Activated T-helper 1 cell treated with anti-CD3 and anti-CD28 coated beads, Interleukin-12 subunit alpha, Interleukin-12 subunit beta, Interleukin-2, Interleukin-4 antibody, amounts not matched to agents 30 ng/mL and 10 ng/mL and 1 ng/mL, durations not matched to agents 14 hours and 24 hours and 36 hours (primary cell): ENCODE results near the gene LRRC10B. TPM values are rescaled to one million over a fixed set of nuclear protein-coding genes. Genes with fewer than 3 reads are reported as not detected.
A peak's percentile ranks its signal among the peaks of the same experiment; 100 is the strongest.

Source experiments
- DNase-seq: peaks from one replicate; pipeline ENCODE4 v3.0.0; 2021; ENCODE audit warnings: low spot score
- H3K27ac Mint-ChIP-seq: one replicate; pipeline ENCODE4 v1.8.0; 2021; ENCODE audit warnings: mild to moderate bottlenecking, mixed read lengths
- H3K27me3 Mint-ChIP-seq: one replicate; pipeline ENCODE4 v1.8.0; 2022; ENCODE audit warnings: mild to moderate bottlenecking, moderate library complexity, mixed read lengths; ENCODE audit not compliant: insufficient read depth
- H3K36me3 Mint-ChIP-seq: one replicate; pipeline ENCODE4 v1.8.0; 2021; ENCODE audit warnings: low read depth, mixed read lengths
- H3K4me1 Mint-ChIP-seq: one replicate; pipeline ENCODE4 v1.8.0; 2021; ENCODE audit warnings: low read depth, mixed read lengths
- H3K4me3 Mint-ChIP-seq: one replicate; pipeline ENCODE4 v1.8.0; 2021; ENCODE audit warnings: mild to moderate bottlenecking, moderate library complexity, mixed read lengths
- H3K9me3 Mint-ChIP-seq: one replicate; pipeline ENCODE4 v1.8.0; 2021; ENCODE audit warnings: mixed read lengths
- intact Hi-C: fragments of 100-400 bp; cut with micrococcal nuclease; formaldehyde crosslinking; loops from one replicate; pipeline ENCODE4 v1.15.1; 2024
- total RNA-seq: library from RNA; stranded (reverse); gene quantifications from 2 replicates; pipeline ENCODE4 v1.2.3, GENCODE V29; 2022

LRRC10B gene
- total RNA-seq, 1 donor from 2014 or later, result not detected

DNA sequence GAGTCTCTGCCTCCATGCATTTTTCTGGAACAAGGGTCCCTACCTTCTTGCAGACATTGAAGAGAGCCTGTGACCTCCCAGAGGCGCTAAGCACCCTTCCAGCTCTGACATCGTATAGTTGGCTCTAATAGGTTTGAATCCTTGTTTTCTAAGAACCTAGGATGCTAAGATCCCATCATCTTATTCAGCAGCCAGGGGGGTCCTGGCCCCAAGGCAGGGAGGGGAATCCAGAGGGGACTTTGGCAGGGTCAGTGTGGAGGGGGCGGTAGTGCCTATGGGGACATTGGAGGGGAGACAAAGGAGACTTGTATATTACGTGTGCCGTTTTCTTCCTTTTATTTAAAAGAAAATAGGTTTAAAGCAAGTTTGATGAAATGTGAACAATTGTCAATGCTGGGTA lies 3.4 kb upstream of the LRRC10B start:
- no peak overlapping the region for H3K27ac Mint-ChIP-seq
- no peaks in the 10 kb centered on the region for H3K36me3 Mint-ChIP-seq
- peaks cover 6% of the 10 kb centered on the region for H3K4me1 Mint-ChIP-seq
- DNase-seq, result no peak
- H3K4me3 Mint-ChIP-seq, result no peak overlapping the region
- H3K9me3 Mint-ChIP-seq, result no peaks in the 10 kb centered on the region
- intact Hi-C loops, result loop anchor here (5.0 kb wide), 1 partner anchor 312 kb away; the partner anchor contains the start of gene FADS1
- H3K27me3 Mint-ChIP-seq, result peaks cover 28% of the 10 kb centered on the region

DNA sequence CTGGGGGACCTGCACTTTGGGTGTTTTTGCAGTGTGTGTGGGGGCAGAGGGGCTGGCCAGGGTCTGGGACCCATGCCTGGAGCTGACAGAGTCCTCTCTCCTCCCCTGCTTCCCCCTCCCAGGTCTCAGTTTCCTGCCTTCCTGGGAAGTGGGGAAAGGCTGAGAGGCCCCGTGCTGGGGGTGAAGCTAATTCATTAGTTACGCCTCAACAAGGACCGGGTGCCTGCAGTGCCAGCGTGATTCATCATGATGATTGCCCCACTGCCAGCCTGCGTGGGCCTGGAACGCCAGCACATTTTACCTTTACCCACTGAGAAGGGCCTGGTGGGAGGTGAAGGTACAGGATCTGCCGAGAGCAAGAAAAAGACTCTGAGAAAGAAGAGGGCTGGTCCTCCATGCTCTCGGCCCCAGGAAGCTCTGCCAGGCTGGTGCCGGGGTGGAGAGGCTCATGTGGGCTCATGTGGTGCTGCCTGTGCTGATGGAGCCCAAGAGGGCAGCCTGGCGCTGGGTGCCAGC lies 2.9 kb upstream of the LRRC10B start:
- peaks cover 6% of the 10 kb centered on the region for H3K4me1 Mint-ChIP-seq
- no peaks in the 10 kb centered on the region for H3K36me3 Mint-ChIP-seq
- intact Hi-C loops, result loop anchor here (5.0 kb wide), 1 partner anchor 312 kb away; the partner anchor contains the start of gene FADS1
- H3K27me3 Mint-ChIP-seq, result peaks cover 32% of the 10 kb centered on the region
- DNase-seq, result no peak
- no peaks in the 10 kb centered on the region for H3K9me3 Mint-ChIP-seq
- H3K4me3 Mint-ChIP-seq, result no peak overlapping the region
- H3K27ac Mint-ChIP-seq, result no peak overlapping the region

DNA sequence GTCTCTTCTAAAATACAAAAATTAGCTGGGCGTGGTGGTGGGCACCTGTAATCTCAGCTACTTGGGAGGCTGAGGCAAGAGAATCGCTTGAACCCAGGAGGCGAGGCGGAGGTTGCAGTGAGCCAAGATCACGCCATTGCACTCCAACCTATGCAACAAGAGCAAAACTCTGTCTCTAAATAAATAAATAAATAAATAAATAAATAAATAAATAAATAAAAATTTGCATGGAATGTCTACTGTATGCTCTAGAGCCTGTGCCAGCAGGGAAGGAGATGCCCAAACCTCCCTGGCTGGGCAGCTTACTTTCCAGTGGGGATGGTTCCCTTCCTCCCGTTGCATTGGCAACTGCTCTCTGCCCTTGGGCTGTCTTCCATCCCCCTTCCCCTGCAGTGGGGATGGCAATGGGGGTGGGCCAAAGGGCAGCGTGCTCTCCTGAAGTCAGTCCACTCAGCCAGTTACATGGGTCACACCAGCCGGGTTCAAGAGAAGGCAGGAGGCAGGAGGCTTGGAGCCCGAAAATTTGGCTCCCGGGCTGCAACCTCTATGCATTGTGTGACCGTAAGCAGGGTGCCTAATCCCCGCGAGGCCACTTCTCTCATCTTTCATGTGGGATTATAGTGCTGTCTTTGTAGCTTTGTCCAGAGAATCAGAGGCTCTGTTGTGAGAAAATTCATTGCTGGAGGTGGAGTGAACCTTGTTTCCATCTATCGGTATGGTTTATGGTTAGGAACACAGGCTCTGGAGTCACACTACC lies 1.4 kb upstream of the LRRC10B start:
- H3K4me1 Mint-ChIP-seq, result peaks cover 6% of the 10 kb centered on the region
- intact Hi-C loops, result loop anchor here (5.0 kb wide), 1 partner anchor 310 kb away; the partner anchor contains the start of gene FADS1
- no peaks in the 10 kb centered on the region for H3K9me3 Mint-ChIP-seq
- H3K36me3 Mint-ChIP-seq, result no peaks in the 10 kb centered on the region
- H3K4me3 Mint-ChIP-seq, result no peak overlapping the region
- peaks cover 40% of the 10 kb centered on the region for H3K27me3 Mint-ChIP-seq
- no peak for DNase-seq
- H3K27ac Mint-ChIP-seq, result no peak overlapping the region

DNA sequence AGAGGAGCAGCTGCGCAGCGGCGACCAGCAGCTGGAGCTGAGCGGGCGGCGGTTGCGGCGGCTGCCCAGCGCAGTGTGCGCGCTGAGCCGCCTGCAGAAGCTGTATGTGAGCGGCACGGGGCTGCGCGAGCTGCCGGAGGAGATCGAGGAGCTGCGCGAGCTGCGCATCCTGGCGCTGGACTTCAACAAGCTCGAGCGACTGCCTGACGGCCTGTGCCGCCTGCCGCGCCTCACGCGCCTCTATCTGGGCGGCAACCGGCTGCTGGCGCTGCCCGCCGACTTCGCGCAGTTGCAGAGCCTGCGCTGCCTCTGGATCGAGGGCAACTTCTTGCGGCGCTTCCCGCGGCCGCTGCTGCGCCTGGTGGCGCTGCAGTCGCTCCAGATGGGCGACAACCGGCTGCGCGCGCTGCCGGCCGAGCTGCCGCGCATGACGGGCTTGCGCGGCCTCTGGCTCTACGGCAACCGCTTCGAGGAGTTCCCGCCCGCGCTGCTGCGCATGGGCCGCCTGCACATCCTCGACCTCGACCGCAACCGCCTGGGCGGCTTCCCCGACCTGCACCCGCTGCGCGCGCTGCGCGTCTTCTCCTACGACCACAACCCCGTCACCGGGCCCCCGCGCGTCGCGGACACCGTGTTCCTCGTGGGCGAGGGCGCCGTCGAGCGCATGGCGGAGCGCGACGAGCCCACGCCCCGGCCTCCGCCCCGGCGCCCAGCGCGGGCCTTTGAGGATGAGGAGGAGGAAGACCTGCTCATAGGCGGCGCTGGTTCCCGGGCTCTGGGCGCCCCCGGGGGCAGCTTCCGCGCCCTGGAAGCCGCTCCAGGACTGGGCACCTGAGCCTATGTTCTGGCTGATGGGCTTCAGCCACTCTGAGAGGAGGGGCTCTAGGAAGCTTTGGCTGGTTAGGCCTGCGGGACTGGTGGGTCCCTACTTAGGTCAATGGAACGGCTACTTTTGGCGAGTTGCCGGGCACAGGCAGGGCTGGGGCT lies 787 bp downstream of the LRRC10B start:
- peak overlapping the region; percentile 19 for H3K4me3 Mint-ChIP-seq
- H3K27me3 Mint-ChIP-seq, result peaks cover 41% of the 10 kb centered on the region
- intact Hi-C loops, result loop anchor here (2.0 to 10.0 kb wide), 3 partner anchors 63 to 308 kb away; partner anchors contain the start of genes DDB1, FADS1 and TKFC
- no peak overlapping the region for H3K27ac Mint-ChIP-seq
- H3K4me1 Mint-ChIP-seq, result peaks cover 6% of the 10 kb centered on the region
- H3K36me3 Mint-ChIP-seq, result no peaks in the 10 kb centered on the region
- no peaks in the 10 kb centered on the region for H3K9me3 Mint-ChIP-seq
- DNase-seq, result peak; percentile 70

DNA sequence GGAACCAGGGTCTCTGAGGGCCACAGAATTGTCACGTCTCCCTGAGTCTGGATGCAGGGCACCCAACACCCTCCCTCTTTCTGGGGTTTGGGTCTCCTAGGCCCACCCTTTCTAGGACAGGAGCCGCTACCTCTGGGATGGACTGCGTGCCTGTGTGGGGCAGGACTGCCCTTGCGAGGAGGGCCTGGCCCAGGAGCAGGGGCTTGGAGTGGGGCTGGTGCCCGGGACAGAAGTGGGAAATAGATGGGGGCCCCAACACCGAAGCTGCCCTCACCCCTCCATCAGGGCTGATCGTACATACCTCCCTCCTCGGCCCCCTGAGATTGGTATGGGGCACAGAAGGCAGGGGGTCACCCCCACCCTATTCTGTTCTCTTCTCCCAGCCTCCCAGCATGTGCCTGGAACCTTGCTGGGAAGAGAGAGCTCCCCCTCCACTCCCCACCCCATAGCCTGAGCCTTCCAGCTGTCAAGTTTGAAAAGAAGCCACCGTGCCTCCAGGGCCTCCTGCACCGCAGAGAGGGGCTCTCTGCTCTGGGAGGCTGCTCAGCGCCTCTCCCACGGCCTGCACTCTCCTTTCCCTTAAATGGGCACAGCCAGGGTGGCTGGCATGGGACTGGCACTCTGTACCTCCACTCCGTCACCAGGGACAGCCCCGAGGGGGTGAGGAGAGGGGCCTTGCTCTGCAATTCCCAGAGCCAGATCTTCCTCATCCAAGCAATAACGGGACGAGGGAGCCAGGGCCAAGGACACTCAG lies 1.8 kb downstream of the LRRC10B start:
- DNase-seq, result no peak
- H3K4me3 Mint-ChIP-seq, result no peak overlapping the region
- intact Hi-C loops, result loop anchor here (10.0 kb wide), 1 partner anchor 176 kb away; the partner anchor contains the start of genes DDB1 and TKFC
- H3K4me1 Mint-ChIP-seq, result peaks cover 6% of the 10 kb centered on the region
- H3K9me3 Mint-ChIP-seq, result no peaks in the 10 kb centered on the region
- peaks cover 45% of the 10 kb centered on the region for H3K27me3 Mint-ChIP-seq
- H3K27ac Mint-ChIP-seq, result no peak overlapping the region
- no peaks in the 10 kb centered on the region for H3K36me3 Mint-ChIP-seq

DNA sequence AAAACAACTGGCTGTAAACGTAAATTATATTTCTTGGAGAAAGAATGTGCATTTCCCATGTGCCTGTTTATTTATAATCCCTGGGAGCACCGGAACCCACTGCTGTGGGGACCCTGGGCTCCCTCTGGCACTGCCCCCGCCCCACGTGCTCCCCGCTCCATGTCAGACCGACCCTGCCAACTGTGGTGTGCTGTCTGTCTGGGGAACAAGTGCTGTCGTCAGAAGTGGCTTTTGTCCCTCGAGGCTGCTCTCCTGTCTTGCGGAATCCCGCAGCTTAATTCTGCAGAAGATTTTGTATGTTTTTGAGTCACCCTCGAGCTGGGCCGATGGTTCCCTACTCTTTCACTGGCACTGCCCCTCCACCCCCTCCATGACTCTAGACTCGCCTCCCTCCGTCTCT lies 2.4 kb downstream of the LRRC10B start:
- no peak for DNase-seq
- Mint-ChIP-seq H3K36me3 (no peaks in the 10 kb centered on the region), H3K4me3 (no peak overlapping the region), H3K4me1 (peaks cover 6% of the 10 kb centered on the region), H3K27ac (no peak overlapping the region), H3K9me3 (no peaks in the 10 kb centered on the region), H3K27me3 (peaks cover 43% of the 10 kb centered on the region)
- intact Hi-C loops, result loop anchor here (10.0 kb wide), 1 partner anchor 176 kb away; the partner anchor contains the start of genes DDB1 and TKFC

DNA sequence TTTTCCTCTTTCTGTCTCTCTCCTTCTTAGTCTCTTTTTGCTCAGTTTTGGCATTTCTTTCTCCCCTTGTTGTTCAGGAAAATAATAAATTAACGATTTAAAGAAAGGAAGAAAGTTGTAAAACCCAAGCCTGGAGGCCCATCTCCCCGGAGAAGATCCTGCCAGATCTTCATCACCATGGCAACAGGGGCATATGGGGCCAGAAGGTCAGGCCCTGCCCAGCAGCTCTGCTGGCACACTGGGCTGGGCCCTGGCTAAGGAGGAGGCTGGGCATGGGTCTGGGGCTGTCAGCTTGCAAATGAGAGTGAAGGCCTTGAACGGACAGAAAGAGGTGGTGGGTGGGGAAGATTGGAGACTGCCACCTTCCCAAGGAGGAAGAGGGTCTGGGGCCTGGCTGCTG lies 2.8 kb downstream of the LRRC10B start:
- intact Hi-C loops, result loop anchor here (10.0 kb wide), 1 partner anchor 177 kb away; the partner anchor contains the start of genes DDB1 and TKFC
- peaks cover 40% of the 10 kb centered on the region for H3K27me3 Mint-ChIP-seq
- no peak overlapping the region for H3K27ac Mint-ChIP-seq
- peaks cover 6% of the 10 kb centered on the region for H3K4me1 Mint-ChIP-seq
- no peak overlapping the region for H3K4me3 Mint-ChIP-seq
- no peaks in the 10 kb centered on the region for H3K36me3 Mint-ChIP-seq
- DNase-seq, result no peak
- H3K9me3 Mint-ChIP-seq, result no peaks in the 10 kb centered on the region

DNA sequence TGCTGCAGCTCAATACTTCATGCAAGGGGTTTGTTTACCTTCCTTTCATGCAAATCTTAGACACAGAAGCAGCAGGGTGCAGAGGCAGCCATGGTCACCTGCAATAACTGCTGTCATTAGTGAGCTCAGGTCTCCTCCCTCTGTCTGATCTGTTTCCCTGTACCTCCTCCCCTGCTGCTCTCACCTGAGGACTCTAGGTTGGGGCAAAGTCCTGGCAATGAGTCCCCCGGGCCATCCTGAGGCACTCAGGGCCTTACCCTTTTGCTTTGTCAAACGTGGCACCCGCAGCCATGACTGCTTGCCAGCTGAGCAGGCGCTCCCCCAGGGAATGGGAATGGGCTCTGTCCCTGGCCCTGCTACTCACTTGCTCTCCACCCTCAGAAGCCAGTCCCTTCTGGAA lies 3.9 kb downstream of the LRRC10B start:
- intact Hi-C loops, result loop anchor here (10.0 kb wide), 1 partner anchor 178 kb away; the partner anchor contains the start of genes DDB1 and TKFC
- H3K27me3 Mint-ChIP-seq, result peaks cover 31% of the 10 kb centered on the region
- no peak for DNase-seq
- peaks cover 6% of the 10 kb centered on the region for H3K4me1 Mint-ChIP-seq
- H3K27ac Mint-ChIP-seq, result no peak overlapping the region
- H3K4me3 Mint-ChIP-seq, result no peak overlapping the region
- H3K9me3 Mint-ChIP-seq, result no peaks in the 10 kb centered on the region
- no peaks in the 10 kb centered on the region for H3K36me3 Mint-ChIP-seq

DNA sequence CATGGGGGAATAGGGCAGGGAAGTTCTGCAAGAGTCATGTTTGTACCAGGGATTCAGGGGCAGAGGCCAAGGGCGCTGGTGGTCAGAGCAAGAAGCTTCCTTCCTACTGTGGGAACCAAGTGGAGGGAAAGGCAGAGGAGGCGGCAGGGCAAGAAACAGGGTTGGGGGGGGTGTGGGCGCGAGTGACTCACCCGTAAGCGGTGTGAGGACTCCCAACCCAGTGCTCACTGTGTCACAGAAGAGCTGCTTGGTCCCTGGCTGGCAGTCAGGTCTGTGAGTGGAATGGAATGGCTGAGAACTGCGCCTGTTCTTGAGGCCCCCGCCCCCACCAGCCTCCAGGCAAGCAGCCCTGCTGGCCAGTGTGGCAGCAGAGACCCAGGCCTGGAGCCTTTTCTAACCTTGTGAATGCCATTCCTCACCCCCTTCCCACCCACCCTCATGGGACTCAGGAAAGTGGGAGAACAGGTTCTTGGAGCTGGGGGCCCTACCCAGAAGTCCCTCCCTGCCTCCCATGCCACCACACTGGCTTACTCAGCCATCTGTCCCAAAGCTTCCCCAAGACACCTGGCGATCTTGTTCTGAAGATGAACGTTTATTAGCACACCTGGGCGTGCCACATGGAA lies 4.7 kb downstream of the LRRC10B start:
- no peak for DNase-seq
- no peak overlapping the region for H3K4me3 Mint-ChIP-seq
- intact Hi-C loops, result loop anchor here (10.0 kb wide), 1 partner anchor 178 kb away; the partner anchor contains the start of genes DDB1 and TKFC
- H3K27ac Mint-ChIP-seq, result no peak overlapping the region
- H3K27me3 Mint-ChIP-seq, result peaks cover 24% of the 10 kb centered on the region
- no peaks in the 10 kb centered on the region for H3K9me3 Mint-ChIP-seq
- H3K36me3 Mint-ChIP-seq, result no peaks in the 10 kb centered on the region
- no peaks in the 10 kb centered on the region for H3K4me1 Mint-ChIP-seq

DNA sequence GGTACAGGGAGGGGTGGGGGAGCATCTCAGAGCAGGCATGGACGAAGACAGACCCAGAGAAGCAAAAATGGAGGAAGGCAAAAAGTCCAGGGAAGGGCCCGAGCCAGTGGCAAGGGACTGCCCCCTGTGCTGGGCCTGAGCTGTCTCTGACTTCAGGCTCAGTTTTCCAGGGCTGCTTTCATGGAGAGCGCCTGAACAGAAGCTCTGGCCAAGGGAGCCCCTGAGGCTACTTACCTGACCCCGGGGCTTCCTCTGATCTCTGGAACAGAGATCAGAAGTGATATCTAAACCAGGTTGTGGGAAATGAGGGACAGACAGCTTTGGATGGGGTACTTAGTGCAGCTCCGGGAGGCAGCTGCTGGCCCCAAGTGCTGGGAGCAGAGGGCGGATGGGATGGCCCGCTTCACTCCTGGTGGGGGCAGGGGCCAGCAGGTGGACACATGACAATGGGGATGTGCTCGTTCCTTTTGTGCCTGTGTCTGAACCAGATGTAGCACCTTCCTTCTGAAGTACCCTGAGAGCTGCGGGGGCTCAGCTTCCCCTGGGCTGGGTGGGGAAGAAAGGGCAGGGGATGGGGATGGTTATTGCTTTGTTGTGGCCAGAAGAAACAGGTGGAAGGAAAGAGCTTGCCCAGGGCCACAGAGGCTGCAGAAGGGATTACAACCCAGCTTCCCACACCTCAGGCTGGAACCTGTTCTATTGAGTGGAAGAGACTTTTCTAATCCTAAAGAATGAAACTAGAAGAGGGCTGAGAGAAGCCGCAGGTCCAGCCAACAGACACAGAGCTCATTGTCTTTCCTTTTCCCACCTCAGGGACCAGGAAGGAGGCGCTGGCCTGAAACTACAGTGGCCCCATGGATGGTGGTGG lies 5.7 kb downstream of the LRRC10B start:
- no peak for DNase-seq
- no peaks in the 10 kb centered on the region for H3K4me1 Mint-ChIP-seq
- no peaks in the 10 kb centered on the region for H3K36me3 Mint-ChIP-seq
- no peaks in the 10 kb centered on the region for H3K9me3 Mint-ChIP-seq
- H3K4me3 Mint-ChIP-seq, result no peak overlapping the region
- no peak overlapping the region for H3K27ac Mint-ChIP-seq
- H3K27me3 Mint-ChIP-seq, result peaks cover 22% of the 10 kb centered on the region
- intact Hi-C loops, result loop anchor here (10.0 kb wide), 1 partner anchor 179 kb away; the partner anchor contains the start of genes DDB1 and TKFC

DNA sequence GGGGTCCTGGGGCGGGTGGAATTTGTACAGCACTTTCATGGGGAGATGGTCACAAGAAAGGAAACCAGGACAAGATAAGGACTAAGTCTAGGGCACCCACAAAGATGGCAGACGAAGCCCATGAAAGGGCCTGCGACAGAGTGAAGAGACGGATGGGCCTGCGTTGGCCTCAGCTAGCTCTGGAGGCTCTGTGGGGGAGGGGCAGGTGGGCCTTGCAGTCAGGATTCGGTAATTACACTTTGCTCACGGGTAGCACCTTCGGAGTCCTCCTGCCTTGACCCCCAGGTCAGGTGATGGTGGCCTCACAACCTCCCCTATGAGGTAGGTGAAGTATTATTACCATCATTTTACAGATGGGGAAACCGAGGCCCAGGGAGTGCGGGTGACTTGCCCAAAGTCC lies 7.1 kb downstream of the LRRC10B start:
- Mint-ChIP-seq H3K27me3 (peaks cover 15% of the 10 kb centered on the region), H3K27ac (no peak overlapping the region), H3K4me3 (no peak overlapping the region), H3K36me3 (no peaks in the 10 kb centered on the region), H3K9me3 (no peaks in the 10 kb centered on the region), H3K4me1 (no peaks in the 10 kb centered on the region)
- intact Hi-C loops, result loop anchor here (10.0 kb wide), 1 partner anchor 181 kb away; the partner anchor contains the start of genes DDB1 and TKFC
- no peak for DNase-seq
